HG03025 (cell line): ENCODE data around the gene MYO16.
"Not testable (repeated sequence)": the region's sequence is repeated elsewhere in the genome, so short reads cannot be mapped to it uniquely, and the experiment has no call there.

Experiments
- ATAC-seq: cut with Tn5 transposase; IDR thresholded peaks from one replicate; pipeline ENCODE4 v1.9.1; 2021; ENCODE audit warnings: mild to moderate bottlenecking, moderate library complexity; ENCODE audit not compliant: unreplicated experiment, low FRiP score

MYO16 gene

DNA sequence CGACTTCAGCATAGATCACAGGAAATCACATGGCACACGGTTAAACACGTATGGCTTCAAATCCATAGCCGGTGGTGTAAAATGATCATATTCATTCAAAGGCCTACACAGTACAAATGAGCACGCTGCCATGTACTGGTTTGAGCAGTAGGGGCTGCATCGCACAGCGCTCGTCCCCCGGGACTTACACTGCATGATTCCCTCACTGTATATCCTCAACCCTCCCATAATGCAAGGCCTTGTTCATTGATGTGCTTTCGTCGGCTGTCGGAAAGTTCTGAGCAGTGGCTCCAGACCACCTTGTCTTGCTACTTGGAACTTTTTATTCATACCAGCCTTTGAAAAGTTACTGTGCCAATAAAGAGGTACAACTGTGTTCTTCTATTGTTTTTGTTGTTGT lies 578.2 kb downstream of the MYO16 start:
- no peak for ATAC-seq

- no peak for ATAC-seq
These were observed 579.1 kb downstream of the MYO16 start for GRCh38 chr13:109208522-109208921.

- ATAC-seq, result no peak
These were observed 580.1 kb downstream of the MYO16 start for GRCh38 chr13:109209526-109209925.

DNA sequence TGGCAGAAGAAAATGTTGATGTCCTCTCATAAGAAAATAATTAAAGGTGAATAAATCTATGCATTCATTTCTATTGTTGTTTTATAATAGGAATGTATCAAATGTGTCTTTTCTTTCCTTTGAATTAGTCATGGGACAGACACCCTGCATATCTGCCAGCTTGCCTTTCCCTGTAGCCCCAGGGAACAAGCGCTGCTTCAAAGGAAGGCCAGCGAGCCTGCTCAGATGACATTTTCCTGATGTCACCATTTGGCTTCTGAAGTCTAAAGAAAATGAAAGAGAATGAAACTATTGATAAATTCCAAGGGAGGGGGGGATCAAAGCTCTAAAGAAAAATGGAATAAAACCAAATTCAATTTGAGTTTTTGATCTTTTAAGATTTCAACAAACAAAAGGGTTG lies 582.2 kb downstream of the MYO16 start:
- ATAC-seq, result no peak

DNA sequence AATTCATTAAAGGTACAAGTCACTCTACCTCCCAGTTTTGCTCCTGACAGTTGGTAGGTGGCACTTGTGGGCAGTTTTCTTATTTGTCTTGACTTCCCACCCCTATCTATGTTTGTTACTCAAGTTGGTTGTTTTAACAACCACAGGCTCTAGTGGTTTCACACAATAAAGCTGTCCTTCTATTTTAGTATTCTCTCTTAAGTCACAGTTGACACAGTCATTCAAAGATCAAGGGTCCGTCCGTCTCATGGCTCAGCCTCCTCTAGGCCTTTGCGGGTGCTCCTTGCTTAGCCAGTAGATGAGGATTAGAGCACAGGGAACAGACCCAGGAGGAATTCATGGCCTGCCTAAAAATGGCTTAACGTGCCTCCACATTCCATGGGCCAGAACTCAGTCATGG lies 583.2 kb downstream of the MYO16 start:
- ATAC-seq, result no peak

DNA sequence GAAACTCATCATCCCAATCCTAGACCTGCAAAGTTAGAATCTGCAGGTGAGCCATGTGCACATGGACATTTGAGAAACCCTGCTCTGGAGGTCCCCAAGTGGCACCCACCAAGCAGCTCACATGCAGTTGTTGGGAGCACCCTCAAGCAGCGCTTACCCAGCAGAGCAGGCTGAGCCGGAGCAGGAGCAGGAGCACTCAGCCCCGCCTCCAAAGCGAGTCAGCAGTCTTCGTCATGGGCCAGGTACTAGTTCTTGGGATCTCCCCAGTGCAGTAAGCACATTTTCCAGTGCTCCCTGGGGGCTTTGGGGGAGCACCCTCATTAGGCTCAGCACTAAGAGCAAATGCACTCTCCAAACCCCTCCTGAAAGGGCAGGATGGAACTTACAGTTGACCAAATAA lies 584.3 kb downstream of the MYO16 start:
- no peak for ATAC-seq

- no peak for ATAC-seq
These were observed 585.0 kb downstream of the MYO16 start for GRCh38 chr13:109214393-109214792.

DNA sequence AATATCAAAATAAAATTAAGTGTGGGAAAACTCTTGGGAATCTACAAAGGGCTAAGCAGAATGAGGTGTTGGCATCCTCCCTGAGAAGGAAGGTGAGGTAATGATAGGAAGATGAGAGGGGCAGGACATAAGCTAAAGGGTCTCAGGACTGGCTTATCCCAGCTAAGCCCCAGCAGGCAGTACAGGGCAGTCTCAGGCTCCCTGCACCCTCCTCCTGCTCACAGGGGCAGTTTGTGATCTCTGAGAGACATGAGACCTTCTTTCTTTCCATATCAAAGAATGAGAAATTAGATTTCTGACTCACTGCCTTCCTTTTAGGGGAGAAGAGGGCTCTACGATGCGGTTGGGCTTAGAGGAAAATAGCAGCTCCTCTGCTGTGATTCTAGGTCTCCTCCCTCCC lies 586.0 kb downstream of the MYO16 start:
- ATAC-seq, result no peak

- not testable (repeated sequence) for ATAC-seq
These were observed 588.1 kb downstream of the MYO16 start for GRCh38 chr13:109217510-109217909.

- no peak for ATAC-seq
These were observed 591.2 kb downstream of the MYO16 start for GRCh38 chr13:109220631-109221030.

DNA sequence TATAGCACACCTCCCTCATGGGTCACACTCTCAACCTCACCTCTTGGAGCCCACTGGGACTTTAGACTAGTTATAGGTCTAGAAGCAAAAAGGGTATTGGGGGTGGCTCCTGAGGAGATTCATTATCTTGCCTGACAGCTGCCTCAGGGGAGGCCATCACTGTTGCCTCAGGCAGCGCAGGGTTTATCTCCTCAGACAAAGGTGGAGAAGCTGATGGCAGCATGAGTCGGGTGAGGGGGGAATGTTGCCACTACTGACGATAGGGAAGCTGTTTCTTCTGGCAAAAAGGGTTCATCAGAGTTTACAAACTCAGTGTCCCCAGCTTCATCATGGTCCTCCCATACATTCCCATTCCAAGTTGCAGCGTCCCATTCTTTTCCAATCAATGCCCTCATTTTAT lies 594.6 kb downstream of the MYO16 start:
- ATAC-seq, result no peak

GRCh38 chr13:109226631-109227030 lies 597.2 kb downstream of the MYO16 start:
- no peak for ATAC-seq

- ATAC-seq, result no peak
These were observed 598.0 kb downstream of the MYO16 start for GRCh38 chr13:109227344-109227940.

- ATAC-seq, result no peak
These were observed 598.8 kb downstream of the MYO16 start for GRCh38 chr13:109228211-109228610.

DNA sequence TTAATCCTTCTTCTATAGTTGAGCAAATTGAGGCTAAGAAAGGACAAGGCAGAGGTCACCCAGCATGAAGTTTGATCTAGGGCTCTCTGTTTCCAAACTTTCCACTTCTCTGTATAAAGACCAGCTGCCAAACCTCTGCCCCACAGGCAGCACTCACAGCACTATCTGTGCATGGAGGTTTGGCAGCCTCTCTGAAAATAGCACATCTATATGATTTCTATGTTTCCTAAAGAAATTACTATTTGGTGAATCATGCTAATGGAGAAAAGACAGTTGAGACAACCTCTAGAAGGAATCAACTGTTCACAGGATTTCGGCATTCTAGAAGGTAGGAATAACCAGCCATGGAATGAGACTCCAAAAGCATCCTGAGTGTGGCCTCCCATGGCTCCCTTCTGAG lies 602.5 kb downstream of the MYO16 start:
- no peak for ATAC-seq

DNA sequence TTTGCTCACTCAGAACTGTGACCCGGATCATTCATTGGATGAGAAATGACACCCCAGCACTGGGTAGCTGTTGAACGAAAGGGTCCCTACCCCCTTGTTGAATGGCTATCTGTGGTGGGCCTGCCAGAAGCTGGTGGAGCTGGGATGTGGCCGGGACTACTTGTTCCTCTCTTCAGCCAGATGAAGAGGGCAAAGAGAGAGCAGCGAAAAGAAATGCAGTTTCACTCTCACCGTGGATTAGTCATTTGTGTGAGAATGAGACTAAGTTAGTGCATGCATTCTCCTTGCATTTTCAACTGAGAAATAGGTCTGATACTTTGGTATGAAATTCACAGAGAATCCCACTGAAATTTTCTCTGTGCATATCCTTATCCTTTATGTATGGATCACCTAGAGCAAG lies 603.9 kb downstream of the MYO16 start:
- ATAC-seq, result no peak

GRCh38 chr13:109235901-109236300 lies 606.5 kb downstream of the MYO16 start:
- no peak for ATAC-seq

GRCh38 chr13:109241160-109241559 lies 611.7 kb downstream of the MYO16 start:
- no peak for ATAC-seq

GRCh38 chr13:109243311-109243951 lies 614.0 kb downstream of the MYO16 start:
- no peak for ATAC-seq

GRCh38 chr13:109244566-109244965 lies 615.2 kb downstream of the MYO16 start:
- ATAC-seq, result no peak

DNA sequence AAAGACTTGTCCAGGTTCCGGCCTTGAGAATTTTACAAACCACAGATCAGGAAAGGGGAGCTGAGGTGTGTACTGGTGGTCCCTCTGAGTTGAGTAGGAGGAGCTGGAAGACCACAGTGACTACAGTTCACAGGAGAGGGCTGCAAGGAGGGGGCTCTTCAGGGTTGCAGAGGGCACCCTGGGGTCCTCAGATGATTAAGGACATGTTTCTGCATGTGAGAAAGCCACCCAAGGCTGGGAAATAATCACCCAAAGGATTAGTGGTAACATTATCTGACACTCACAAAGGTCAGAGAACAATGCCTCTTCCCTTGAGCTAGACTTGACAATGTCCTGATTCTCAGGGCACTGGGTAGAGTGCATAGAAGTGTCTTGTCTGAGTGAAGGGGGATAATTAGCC lies 616.6 kb downstream of the MYO16 start:
- ATAC-seq, result no peak

- no peak for ATAC-seq
These were observed 620.5 kb downstream of the MYO16 start for GRCh38 chr13:109249780-109250528.
